Measurements from ENCODE around the gene CPA4.
A peak's percentile ranks its signal among the peaks of the same experiment; 100 is the strongest.
"Not testable (repeated sequence)": the region's sequence is repeated elsewhere in the genome, so short reads cannot be mapped to it uniquely, and the experiment has no call there.

Gene CPA4

DNA sequence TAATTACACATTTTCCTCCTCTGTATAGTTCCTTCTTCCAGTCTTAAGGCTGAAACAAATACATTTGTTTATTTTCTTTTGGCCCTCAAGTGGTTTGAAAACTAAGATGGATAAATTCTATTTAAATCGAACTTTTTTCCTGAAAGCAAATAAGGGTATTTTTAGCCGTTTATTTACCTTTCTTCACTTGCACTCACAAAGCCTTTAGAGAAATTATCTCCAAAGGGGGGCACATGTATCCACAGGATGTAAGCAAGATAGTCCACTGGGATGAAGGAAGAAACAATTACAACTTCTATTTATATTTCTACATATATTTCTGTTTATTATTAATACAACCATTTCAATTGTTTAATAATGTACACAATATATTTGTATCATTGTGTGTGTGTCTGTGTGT lies 10.2 kb downstream of the CPA4 start:
- no peak for DNase-seq (ENCODE audit: low spot score)

DNA sequence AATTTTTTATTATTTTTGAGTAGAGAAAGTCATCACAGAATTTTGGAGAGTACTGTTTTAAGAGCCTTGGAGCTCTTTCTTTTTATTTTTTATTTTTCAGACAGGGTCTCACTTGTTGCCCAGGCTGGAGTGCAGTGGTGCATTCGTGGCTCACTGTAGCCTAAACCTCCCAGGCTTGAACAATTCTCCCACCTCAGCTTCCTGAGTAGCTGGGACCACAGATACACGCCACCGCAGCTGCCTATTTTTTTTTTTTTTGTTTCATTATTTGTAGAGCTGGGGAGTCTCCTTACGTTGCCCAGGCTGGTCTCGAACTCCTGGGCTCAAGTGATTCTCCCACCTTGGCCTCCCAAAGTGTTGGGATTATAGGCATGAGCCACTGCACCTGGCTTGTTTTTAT lies 10.6 kb downstream of the CPA4 start:
- DNase-seq (ENCODE audit: low spot score) = no peak

DNA sequence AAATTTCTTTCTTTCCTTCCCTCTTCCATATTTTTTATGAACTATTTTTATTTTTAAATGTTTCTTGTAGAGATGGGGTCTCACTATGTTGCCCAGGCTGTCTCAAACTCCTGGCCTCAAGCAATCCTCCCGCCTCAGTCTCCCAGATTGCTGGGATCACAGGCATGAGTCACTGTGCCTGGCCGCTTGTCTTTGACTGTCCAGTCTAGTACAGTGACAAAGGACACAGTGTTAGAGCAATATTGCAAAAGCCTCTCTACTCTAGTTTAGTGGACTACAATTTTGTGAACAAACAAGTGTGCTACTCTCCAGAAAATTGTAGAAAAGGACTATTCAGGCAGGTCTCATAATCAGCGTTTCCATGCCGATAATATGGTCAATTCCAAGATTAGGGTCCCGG lies 11.0 kb downstream of the CPA4 start:
- peak; percentile 13 for DNase-seq (ENCODE audit: low spot score)

DNA sequence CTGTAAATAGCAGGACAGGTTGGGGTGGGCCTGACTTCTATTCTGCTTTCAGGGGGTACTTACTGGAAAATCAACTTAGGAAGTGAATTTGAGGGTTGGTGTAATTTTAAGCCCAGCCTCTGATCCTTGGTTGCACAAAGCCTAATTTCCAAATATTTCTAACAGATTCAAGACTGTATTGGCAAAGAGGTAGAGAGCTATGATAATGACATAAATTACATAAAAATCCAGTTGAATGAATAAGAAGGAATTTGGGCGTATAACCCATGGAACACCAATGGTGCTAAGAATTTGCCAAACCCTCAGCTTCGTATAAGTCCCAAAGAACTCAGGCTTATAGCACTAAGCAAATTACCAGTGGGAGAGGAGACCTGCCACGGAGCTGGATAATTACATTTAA lies 11.9 kb downstream of the CPA4 start:
- no peak for DNase-seq (ENCODE audit: low spot score)

DNA sequence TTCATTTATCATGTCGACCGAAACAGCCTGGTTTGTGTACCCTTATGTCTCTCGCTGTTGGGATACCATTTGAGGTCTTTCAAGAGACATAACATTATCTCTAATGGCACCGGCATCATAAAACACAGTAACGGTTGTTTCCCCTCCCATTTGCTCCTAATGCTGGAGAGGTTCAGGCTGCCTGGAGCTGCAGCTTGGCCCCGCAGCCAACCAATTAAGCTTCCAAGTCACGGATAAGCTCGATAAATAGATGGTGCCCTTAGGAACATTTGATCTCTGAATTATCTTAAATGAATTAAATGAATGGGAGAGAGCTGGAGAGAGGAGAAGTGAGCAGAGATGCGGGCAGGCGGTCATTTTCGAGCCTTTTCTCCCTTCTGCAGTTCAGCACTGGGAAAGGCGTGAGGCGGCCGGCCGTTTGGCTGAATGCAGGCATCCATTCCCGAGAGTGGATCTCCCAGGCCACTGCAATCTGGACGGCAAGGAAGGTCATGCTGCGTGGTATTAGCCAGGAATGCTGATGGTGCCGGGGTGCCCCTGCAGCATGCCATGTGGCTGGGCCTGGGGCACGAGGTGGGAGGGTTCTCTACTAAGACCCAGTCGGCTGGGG lies 12.6 kb downstream of the CPA4 start:
- no peak for DNase-seq (ENCODE audit: low spot score)

DNA sequence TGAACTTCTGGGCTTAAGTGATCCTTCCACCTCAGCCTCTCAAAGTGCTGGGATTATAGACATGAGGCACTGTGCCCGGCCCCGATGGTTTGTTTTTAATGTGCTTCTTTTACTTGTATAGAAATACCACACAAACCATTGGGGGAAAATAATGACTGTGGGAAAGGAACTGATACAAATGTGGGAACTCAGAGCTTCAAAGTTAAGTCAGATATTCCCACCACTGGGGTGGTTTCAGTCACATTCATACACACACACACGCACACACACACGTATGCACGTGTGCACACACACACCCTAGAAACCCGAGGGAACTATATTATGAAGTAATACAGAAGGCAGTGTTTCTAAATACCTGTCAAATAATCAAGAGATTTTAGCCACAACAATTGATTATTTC lies 17.0 kb downstream of the CPA4 start:
- DNase-seq (ENCODE audit: low spot score) = no peak

DNA sequence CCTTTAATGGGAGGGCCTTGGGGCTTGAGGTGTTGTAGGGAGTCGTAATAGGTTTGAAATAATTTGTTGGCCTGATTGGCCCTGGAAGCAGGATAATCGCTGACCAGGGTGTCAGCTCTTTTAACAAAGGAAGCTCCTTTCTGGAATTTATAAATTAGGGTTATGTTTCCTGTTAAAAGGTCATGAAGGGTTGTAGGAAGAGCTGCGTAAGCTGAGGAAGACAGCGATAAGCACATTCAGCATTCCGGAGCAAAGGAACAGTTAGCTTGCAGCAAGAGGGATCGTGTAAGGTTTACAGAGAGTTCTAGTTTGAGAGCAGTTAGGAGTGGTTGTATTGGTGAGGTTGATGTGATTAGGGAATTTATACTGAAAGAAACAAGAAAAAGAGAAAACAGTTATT lies 21.3 kb downstream of the CPA4 start:
- DNase-seq (ENCODE audit: low spot score) = no peak

DNA sequence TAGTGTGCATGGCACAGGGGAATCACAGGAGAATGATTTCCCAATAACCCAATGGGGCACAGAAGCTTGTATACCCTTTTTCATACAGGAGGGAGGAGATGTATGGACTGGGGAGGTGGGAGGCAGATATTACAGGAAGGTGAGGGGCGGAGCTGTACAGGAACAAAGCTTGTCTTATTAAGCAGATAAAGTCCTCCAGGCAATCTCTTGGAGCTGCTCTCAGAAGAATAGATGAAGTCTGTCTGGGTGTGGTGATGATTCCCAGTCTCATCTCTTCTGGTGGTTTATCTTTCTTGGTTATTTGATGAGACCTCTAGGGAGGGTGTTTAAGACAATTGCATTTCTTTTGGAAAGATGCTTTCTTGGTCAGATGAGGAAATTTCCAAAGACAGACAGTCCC lies 26.6 kb downstream of the CPA4 start:
- DNase-seq (ENCODE audit: low spot score) = no peak

DNA sequence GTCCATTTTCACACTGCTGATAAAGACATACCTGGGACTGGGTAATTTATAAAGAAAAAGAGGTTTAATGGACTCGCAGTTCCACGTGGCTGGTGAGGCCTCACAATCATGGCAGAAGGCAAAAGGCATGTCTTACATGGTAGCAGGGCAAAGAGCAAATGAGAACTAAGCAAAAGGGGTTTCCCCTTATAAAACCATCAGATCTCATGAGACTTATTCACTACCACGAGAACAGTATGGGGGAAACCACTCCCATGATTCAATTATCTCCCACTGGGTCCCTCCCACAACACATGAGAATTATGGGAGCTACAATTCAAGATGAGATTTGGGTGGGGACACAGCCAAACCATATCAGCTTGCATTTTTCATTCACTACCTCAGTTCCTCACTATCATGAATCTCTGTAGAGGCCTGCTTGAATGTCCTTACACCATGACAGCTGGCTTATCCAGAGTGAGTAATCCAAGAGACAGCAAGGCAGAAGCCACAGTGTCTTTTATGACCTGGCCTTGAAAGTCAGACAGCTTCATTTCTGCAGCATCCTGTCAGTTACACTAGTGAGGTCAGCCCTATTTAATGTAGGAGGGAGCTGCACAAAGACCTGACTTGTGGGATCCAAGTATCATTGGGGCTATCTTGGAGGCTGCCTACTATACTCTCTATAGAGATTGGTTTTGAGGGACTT lies 28.7 kb downstream of the CPA4 start:
- not testable (repeated sequence) for DNase-seq (ENCODE audit: low spot score)

DNA sequence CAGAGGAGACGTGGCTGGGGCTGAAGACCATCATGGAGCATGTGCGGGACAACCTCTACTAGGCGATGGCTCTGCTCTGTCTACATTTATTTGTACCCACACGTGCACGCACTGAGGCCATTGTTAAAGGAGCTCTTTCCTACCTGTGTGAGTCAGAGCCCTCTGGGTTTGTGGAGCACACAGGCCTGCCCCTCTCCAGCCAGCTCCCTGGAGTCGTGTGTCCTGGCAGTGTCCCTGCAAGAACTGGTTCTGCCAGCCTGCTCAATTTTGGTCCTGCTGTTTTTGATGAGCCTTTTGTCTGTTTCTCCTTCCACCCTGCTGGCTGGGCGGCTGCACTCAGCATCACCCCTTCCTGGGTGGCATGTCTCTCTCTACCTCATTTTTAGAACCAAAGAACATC lies 29.7 kb downstream of the CPA4 start:
- DNase-seq (ENCODE audit: low spot score) = no peak

DNA sequence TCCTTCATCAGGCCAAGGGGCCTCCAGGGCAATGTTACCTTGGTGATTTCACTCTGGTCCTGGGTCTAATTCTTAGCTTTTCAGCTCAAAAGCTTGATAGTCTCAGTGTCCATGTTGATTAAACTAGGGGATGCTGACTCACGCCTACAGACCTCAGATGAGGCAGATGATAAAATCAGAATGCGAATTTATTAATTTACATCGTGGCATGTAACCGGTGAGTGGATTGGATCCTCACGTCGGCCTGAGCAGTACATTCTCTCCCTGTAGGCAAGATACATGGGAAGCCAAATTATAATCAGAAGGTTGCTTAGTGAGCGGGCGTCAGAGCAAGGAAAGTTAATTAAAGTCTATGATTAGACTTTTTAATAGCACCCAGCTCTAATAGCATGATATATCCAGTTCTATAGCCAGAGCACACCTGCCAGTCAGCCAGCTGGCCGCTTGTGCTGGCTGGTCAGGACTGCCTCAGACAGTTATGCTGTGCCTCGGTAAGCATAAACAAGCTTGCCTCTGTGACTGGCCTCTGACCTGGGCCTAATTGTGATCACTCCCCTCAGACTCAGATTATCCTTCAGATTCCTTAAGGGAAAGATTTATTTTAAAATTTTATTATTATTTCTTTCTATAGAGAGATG lies 31.5 kb downstream of the CPA4 start:
- no peak for DNase-seq (ENCODE audit: low spot score)

DNA sequence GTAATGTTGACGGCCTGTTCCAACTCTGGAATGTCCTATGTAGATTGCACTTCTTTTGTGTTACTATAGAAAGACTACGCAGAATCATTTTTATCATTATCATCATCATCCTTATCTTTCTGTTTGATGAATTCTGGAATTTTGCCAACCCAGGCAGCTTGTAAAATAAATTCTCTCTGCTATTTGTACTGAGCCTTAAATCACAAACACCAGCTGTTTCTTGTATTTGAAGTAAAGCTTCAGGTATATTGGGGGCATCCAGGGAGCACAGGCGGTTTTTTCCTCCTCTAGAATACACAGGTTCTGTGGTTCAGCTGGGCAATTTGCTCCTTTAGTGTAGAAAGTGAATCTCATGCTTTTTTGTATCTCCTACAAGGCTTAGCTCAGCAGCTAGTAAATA lies 36.7 kb downstream of the CPA4 start:
- DNase-seq (ENCODE audit: low spot score) = no peak

DNA sequence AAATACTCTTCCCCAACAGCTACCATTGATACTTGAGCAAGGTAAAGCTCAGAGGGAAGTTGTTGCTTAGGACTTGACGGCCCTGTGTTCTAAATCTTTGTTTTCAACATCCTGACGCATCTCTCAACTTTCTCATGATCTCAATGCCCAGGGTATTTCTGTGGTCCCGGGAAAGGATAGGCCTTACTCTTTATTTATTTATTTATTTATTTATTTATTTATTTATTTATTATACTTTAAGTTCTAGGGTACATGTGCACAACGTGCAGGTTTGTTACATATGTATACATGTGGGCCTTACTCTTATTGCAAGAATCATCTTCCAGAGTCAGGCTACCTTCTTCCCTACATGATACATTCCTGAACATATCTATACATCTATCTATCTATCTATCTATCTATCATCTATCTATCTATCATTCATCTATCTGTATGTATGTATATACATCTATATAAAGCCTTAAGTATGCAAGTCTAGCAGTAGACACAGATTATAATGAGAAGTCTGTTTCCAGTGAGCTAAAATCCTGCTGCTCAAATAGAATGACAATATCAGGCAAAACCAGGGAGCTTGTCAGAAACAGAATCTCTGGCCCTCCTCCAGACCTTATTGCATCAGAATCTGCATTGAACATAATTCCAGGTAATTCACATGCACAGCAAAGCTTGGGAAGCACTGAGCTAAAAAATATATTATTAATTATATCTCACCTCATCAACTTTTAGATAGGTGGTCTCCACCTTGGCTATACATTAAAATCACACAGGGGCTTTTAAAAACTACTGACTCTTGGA lies 39.5 kb downstream of the CPA4 start:
- no peak for DNase-seq (ENCODE audit: low spot score)

DNA sequence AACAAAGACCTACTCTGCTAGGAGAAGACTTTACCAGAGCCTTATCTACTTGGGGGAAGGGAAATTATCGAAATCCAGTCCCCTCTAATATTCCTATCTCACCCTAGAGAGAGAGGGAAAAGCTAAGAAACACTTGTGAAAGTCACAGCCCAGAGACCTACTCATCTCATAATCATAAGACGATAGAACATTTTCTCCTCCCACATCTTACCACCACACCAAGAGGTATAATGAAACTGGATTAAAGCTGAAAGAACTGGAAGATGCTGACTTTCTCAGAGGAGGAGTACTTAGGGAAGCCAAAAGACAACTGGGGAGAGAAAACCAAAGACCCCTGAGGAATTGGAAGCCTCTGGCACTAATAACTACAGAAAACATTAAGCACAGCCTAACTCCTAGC lies 40.9 kb downstream of the CPA4 start:
- no peak for DNase-seq (ENCODE audit: low spot score)

DNA sequence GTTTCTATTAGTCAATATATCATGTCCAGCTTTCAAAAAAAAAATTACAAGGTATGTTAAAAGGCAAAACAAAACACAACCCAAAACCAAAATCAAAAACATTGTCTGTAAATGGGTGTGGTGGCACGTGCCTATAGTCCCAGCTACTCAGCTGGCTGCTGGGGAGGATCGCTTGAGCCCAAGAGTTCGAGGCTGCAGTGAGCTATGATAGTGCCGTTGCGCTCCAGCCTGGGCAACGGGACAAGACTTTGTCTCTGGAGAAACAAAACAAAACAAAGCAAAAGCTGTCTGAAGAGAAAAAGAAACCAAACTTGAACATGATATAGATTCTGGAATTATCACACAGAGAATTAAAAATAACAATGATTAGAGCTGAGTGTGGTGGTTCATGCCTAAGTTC lies 41.3 kb downstream of the CPA4 start:
- DNase-seq (ENCODE audit: low spot score) = no peak

DNA sequence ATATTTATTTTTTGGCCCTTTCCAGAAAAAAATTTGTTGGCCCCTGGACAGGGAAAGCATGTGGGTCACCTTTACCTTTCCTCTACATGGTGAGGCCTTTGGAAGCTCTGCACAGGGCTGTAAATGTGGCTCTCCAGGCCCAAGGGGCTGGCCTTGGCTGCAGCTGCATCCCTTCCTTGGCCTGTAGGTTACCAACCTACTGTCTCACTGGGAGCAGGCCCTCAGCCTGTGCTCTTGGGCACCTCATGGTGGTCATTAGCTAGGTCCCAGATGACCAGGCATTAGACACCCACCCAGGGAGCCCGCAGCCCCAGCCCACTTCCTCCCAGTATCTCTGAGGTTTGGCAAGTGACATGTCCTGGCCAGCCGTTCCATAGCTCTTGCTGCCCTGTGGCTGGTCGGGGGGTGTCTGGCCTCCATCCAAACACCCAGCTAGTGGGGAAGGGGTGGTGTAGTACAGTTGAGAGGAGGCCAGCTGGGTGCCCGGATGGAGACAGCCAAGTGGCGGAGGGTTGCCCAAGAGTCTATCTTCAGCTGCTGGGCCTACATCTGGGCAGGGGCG lies 44.5 kb downstream of the CPA4 start:
- no peak for DNase-seq (ENCODE audit: low spot score)

DNA sequence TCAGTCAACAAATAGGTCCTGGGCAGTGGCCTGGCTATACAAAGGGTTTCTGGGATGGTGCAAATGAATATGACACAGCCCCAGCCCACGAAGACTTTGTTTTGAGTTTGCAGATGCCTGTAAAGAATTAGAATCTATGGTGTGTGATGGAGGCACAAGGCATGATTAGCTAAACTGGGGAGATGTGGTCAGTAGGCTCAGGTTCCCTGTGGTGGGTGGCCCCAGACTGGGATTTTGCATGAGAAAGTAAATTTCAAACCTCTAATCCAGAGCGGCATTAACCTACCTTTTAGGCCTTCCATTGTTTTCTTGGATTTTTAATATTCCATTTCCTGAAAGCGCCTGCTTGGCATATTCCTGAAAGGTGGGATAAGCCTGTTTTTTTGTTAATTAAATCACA lies 45.3 kb downstream of the CPA4 start:
- DNase-seq (ENCODE audit: low spot score) = no peak

DNA sequence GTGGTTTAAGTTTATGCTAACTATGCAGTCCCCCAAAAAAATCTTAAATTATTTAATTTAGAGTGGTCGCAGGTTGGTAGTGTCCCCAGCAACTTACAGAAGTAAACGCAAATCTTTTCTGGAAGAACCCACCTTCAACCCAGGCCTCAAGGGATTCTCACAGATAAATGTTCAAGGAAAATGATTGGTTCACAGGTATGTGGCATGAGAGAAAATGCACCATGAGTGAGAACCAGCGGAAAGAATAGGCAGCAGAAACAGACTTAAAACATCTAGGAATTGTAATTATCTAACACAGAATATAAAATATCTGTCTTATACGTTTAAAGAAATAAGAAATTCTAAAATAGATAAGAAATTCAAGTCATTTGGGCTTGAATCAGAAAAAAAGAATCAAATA lies 48.9 kb downstream of the CPA4 start:
- no peak for DNase-seq (ENCODE audit: low spot score)

DNA sequence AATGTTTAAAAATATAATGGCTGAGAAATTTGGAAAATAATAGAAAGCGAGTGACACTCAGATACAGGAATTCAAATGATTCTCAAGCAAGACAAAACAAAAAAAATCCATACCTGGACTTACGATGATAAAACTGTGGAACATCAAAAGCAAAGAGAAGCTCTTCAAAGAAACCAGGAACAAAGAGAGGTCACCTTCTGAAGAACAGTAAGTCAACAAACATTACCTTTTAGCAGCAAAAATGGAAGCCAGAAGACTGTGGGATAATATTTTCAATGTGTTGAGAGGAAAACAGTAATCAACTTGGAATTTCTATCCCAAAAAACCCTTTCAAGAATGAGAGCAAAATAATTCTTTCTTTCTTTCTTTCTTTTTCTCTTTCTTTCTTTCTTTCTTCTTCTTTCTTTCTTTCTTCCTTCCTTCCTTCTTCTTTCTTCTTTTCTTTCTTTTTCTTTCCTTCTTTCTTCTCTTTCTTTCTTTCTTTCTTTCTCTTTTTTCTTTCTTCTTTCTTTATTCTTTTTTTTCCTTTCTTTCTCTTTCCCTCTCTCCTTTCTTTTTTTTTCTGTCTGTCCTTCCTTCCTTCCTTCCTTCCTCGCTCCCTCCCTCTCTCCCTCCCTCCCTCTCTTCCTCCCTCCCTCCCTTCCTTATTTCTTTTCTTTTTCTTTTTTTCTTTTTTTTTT lies 49.9 kb downstream of the CPA4 start:
- DNase-seq (ENCODE audit: low spot score) = no peak

DNA sequence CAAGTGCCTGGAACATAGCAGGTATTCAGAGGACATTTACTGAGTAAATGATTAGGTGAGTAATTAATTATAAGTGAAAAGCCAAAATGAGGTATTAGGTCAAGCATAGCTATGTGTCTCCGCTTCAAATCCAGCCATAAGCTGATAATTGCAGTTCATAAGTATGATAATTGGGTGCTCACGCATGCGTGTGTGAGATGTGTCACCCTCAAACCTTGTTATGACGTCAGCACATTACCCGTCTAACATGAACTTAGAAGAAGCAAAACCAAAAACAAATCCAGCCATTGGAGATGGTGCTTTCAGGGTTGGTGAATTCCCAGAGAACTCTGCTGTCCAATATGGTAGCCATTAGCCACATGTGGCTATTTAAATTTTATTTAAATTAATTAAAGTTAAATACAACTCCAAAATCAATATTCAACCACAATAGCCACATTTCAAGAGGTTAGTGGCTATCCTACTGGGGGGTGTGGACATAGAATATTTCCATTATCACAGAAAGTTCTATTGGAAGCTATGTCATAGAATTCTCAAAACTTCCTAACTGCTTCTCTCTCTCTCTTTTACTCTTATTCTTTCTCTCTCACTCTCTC lies 51.4 kb downstream of the CPA4 start, which contains the start of gene CPA5:
TSS of gene CPA5 (plus strand) at position 546 of the 596 bp plus-strand sequence. CDS start 1,670 bp downstream, outside the sequence.
- no peak for DNase-seq (ENCODE audit: low spot score)

DNA sequence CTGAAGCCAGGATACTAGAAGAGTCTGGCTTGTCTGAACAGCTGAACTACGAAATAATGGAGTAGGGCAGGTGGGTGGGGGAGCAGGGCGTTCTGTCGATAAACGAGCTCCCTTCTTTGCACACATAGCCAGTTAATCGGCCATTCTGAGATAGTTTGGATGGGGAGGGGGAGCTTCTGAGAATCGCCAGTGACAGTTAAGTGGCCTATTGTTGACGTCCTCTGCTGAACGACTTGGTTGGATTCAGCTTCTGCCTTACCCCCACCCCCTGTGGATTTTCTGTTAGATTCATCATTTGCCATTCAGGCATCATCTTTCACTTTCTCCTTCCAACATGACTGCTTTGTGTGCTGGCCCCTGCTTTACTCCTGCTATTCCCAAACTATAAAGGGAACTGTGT lies 52.2 kb downstream of the CPA4 start:
- DNase-seq (ENCODE audit: low spot score) = no peak

All from pons (tissue), 1 donor.